OCI-LY7 (cell line): ENCODE data around the gene E2F7. TPM values are rescaled to one million over a fixed set of nuclear protein-coding genes. Genes with fewer than 3 reads are reported as not detected.

Experiments used
- BruUV-seq: library from RNA; stranded (reverse); fragments of 400-500 nt; replicated peaks from 2 replicates; lab custom pipeline; 2021; lab: Mats Ljungman, UMichigan
- CTCF ChIA-PET: fragments of 300-600 bp; sonication (Branson Sonifier 250); formaldehyde crosslinking; loops from one replicate; lab custom pipeline; 2022; ENCODE audit warnings: antibody characterized with exemption; ENCODE audit not compliant: unreplicated experiment; lab: Charles Lee
- POLR2A ChIA-PET: fragments of 300-600 bp; sonication (Branson Sonifier 250); formaldehyde crosslinking; loops from one replicate; lab custom pipeline; 2022; ENCODE audit warnings: antibody characterized with exemption; lab: Charles Lee
- DNase-seq: peaks from one replicate; pipeline ENCODE4 v3.0.0-alpha.2; 2015; ENCODE audit warnings: low spot score
- H2AFZ ChIP-seq: fragments of 200-600 bp; sonication (generic), shearing (Covaris generic); 2 replicates; pipeline ENCODE4 v1.6.1; 2014; ENCODE audit warnings: mild to moderate bottlenecking, antibody characterized with exemption, low read length, moderate library complexity
- H3K27ac ChIP-seq: fragments of 200-600 bp; sonication (generic); 2 replicates; pipeline ENCODE4 v1.5.1; 2014; ENCODE audit warnings: mixed run types, low read depth, mild to moderate bottlenecking, moderate library complexity, low read length, inconsistent platforms; ENCODE audit not compliant: poor library complexity, severe bottlenecking
- H3K36me3 ChIP-seq: fragments of 200-600 bp; sonication (generic); 2 replicates; pipeline ENCODE4 v1.6.1; 2014; ENCODE audit warnings: mild to moderate bottlenecking, antibody characterized with exemption, low read length, moderate library complexity, mixed read lengths; ENCODE audit not compliant: insufficient read depth
- H3K4me1 ChIP-seq: fragments of 200-600 bp; sonication (generic); 2 replicates; pipeline ENCODE4 v1.5.1; 2014; ENCODE audit warnings: mild to moderate bottlenecking, low read length; ENCODE audit not compliant: insufficient read depth, poor library complexity, severe bottlenecking
- H3K4me2 ChIP-seq: fragments of 200-600 bp; sonication (generic); 2 replicates; pipeline ENCODE4 v1.6.1; 2014; ENCODE audit warnings: mild to moderate bottlenecking, low read length
- H3K4me3 ChIP-seq: fragments of 200-600 bp; sonication (generic); 2 replicates; pipeline ENCODE4 v1.5.1; 2014; ENCODE audit warnings: mild to moderate bottlenecking, low read depth, low read length; ENCODE audit not compliant: poor library complexity, severe bottlenecking
- H3K79me2 ChIP-seq: fragments of 200-600 bp; sonication (generic); 2 replicates; pipeline ENCODE4 v1.6.1; 2016; ENCODE audit warnings: low read depth, mild to moderate bottlenecking, low read length, moderate library complexity, mixed read lengths; ENCODE audit not compliant: insufficient read depth
- H3K9me2 ChIP-seq: fragments of 200-600 bp; sonication (generic); 2 replicates; pipeline ENCODE4 v1.6.1; 2016; ENCODE audit warnings: mild to moderate bottlenecking, low read length, mixed read lengths; ENCODE audit not compliant: insufficient read depth
- H3K9me3 ChIP-seq: fragments of 200-600 bp; sonication (generic); 2 replicates; pipeline ENCODE4 v1.6.1; 2014; ENCODE audit warnings: mild to moderate bottlenecking, mixed run types, low read length, mixed read lengths
- H4K20me1 ChIP-seq: fragments of 200-600 bp; sonication (generic); 2 replicates; pipeline ENCODE4 v1.6.1; 2014; ENCODE audit warnings: mild to moderate bottlenecking, antibody characterized with exemption, low read length, moderate library complexity, mixed read lengths; ENCODE audit not compliant: insufficient read depth
- CTCF ChIP-seq: fragments of 200-600 bp; sonication (generic); conservative IDR thresholded peaks from 2 replicates; pipeline ENCODE4 v1.5.1; 2014; ENCODE audit warnings: mild to moderate bottlenecking, antibody characterized with exemption, low read length, moderate library complexity, mixed read lengths
- EZH2phosphoT487 ChIP-seq: fragments of 200-600 bp; sonication (generic); IDR thresholded peaks from 2 replicates; pipeline ENCODE4 v1.6.1; 2018; ENCODE audit warnings: low read depth, borderline replicate concordance, mild to moderate bottlenecking, mixed run types, antibody characterized with exemption, low read length, moderate library complexity, mixed read lengths
- intact Hi-C: fragments of 100-400 bp; cut with micrococcal nuclease; formaldehyde crosslinking; loops from one replicate; pipeline ENCODE4 v1.10.0; 2022; ENCODE audit not compliant: unreplicated experiment
- total RNA-seq, 2 experiments: library from RNA; depleted of rRNA in 1 of 2; stranded (reverse); fragments of >200 nt in 1 of 2; shearing (Covaris generic) in 1 of 2; gene quantifications; 2 replicates each; pipeline ENCODE4 v1.2.3, GENCODE V29; 2014 to 2022

The E2F7 gene
- total RNA-seq, 2 experiments from 2014 or later = 17.1 to 19.0 TPM

DNA sequence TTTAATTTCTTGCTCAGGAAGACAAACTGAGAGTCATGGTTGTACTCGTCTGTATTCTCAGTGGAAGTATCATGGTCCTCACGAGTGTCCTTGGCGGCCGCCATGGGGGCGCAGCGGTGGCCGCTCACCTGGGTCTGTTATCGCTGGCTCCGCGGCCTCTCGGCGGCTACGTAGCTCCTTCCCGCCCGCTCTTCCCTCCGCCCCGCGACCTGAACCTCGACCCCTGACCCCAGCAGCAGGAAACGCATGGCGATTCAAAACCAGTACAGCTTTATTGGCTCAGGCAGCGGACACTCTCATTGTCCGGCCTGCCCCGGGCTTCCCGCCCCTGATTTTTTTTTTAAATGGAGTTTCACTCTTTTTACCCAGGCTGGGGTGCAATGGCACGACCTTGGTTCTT, 80.8 kb downstream of the E2F7 start:
- intact Hi-C loops = no loop called here
- ChIA-PET CTCF (interaction anchor here (0.6 kb wide), 1 partner anchor 230 kb away, joined by 3 read pairs; no protein-coding TSS in a partner anchor), POLR2A (no interaction called here)

GRCh38 chr12:76983420-76983819, 81.9 kb downstream of the E2F7 start:
- TF ChIP-seq CTCF = no peak
- no peak for TF ChIP-seq EZH2phosphoT487
- H3K79me2 ChIP-seq = no peaks in the 10 kb centered on the region
- BruUV-seq = no TSS peak
- no peak overlapping the region for H2AFZ ChIP-seq
- intact Hi-C loops = no loop called here
- no peaks in the 10 kb centered on the region for H3K4me1 ChIP-seq
- H3K4me2 ChIP-seq = no peak overlapping the region
- H3K9me2 ChIP-seq = no peaks in the 10 kb centered on the region
- H3K27ac ChIP-seq = no peak overlapping the region
- H3K36me3 ChIP-seq = no peaks in the 10 kb centered on the region
- H3K4me3 ChIP-seq = no peak overlapping the region
- DNase-seq = peak; percentile 4
- ChIA-PET CTCF (no interaction called here), POLR2A (no interaction called here)
- H3K9me3 ChIP-seq = peaks cover 5% of the 10 kb centered on the region; the same call in 1 of the 2 replicates
- H4K20me1 ChIP-seq = no peaks in the 10 kb centered on the region

More for the DNA sequence above, 80.8 kb downstream of the E2F7 start:
- no peak overlapping the region for H3K4me3 ChIP-seq
- peaks cover 5% of the 10 kb centered on the region; the same call in 1 of the 2 replicates for H3K9me3 ChIP-seq
- H3K27ac ChIP-seq = no peak overlapping the region
- H3K9me2 ChIP-seq = no peaks in the 10 kb centered on the region
- no peak overlapping the region for H2AFZ ChIP-seq
- no peak overlapping the region for H3K4me2 ChIP-seq
- H3K4me1 ChIP-seq = no peaks in the 10 kb centered on the region
- no peaks in the 10 kb centered on the region for H4K20me1 ChIP-seq
- TF ChIP-seq EZH2phosphoT487 (no peak), CTCF (no peak)
- BruUV-seq = no TSS peak
- no peaks in the 10 kb centered on the region for H3K36me3 ChIP-seq
- H3K79me2 ChIP-seq = no peaks in the 10 kb centered on the region
- no peak for DNase-seq

GRCh38 chr12:76980196-76980595, 85.2 kb downstream of the E2F7 start:
- H3K4me1 ChIP-seq = no peaks in the 10 kb centered on the region
- no peaks in the 10 kb centered on the region for H4K20me1 ChIP-seq
- no peak overlapping the region for H3K4me2 ChIP-seq
- POLR2A ChIA-PET = no interaction called here
- peaks cover 5% of the 10 kb centered on the region; the same call in 1 of the 2 replicates for H3K9me3 ChIP-seq
- no peak for TF ChIP-seq CTCF
- no peak for TF ChIP-seq EZH2phosphoT487
- H3K36me3 ChIP-seq = no peaks in the 10 kb centered on the region
- CTCF ChIA-PET = no interaction called here
- H3K27ac ChIP-seq = no peak overlapping the region
- no TSS peak for BruUV-seq
- H2AFZ ChIP-seq = no peak overlapping the region
- intact Hi-C loops = no loop called here
- H3K4me3 ChIP-seq = no peak overlapping the region
- no peak for DNase-seq
- H3K79me2 ChIP-seq = no peaks in the 10 kb centered on the region
- no peaks in the 10 kb centered on the region for H3K9me2 ChIP-seq
